Thoracic aorta (tissue), 2 donors: ENCODE results near the gene ADAMTS16. TPM values are rescaled to one million over a fixed set of nuclear protein-coding genes. Genes with fewer than 3 reads are reported as not detected.
A peak's percentile ranks its signal among the peaks of the same experiment; 100 is the strongest.

Experiments
- ATAC-seq: fragments of 150-250 bp; one replicate; pipeline ENCODE4 v1.8.0; 2017; ENCODE audit warnings: low read depth; ENCODE audit not compliant: insufficient number of reproducible peaks, low FRiP score
- DNase-seq: peaks from one replicate; pipeline ENCODE4 v3.0.0-alpha.2; 2020; ENCODE audit warnings: low spot score
- H3K27ac ChIP-seq, 2 donors: fragments of 200-600 bp; sonication (generic); 1 replicate in 1 of 2; 2 replicates in 1 of 2; pipeline ENCODE4 v1.5.1; 2016; ENCODE audit warnings: mild to moderate bottlenecking in 2 of 2, moderate library complexity in 2 of 2
- H3K27me3 ChIP-seq: fragments of 200-600 bp; sonication (generic); replicated peaks from 2 replicates; pipeline ENCODE4 v1.6.0; 2016; ENCODE audit warnings: mild to moderate bottlenecking; ENCODE audit not compliant: insufficient read depth
- H3K36me3 ChIP-seq: fragments of 200-600 bp; sonication (generic); one replicate; pipeline ENCODE4 v1.5.1; 2016
- H3K4me1 ChIP-seq, 2 donors: fragments of 200-600 bp; sonication (generic); 1 replicate in 1 of 2; 2 replicates in 1 of 2; pipeline versions ENCODE4 v1.5.1 to v1.6.0; 2016; ENCODE audit warnings: low read depth in 2 of 2, mild to moderate bottlenecking in 1 of 2; ENCODE audit not compliant: control insufficient read depth in 1 of 2
- H3K4me3 ChIP-seq: fragments of 200-600 bp; sonication (generic); 2 replicates; pipeline ENCODE4 v1.5.1; 2016; ENCODE audit warnings: mild to moderate bottlenecking
- H3K9me3 ChIP-seq: fragments of 200-600 bp; sonication (generic); 2 replicates; pipeline ENCODE4 v1.5.1; 2016
- CTCF ChIP-seq: fragments of 200-600 bp; sonication (generic); IDR thresholded peaks from one replicate; pipeline ENCODE4 v1.5.1; 2019; ENCODE audit warnings: antibody characterized with exemption
- total RNA-seq, 2 donors: library from RNA; depleted of rRNA; stranded (reverse); fragments of >200 nt; gene quantifications; one replicate each; pipeline versions ENCODE4 v1.1.0 to v1.2.3, GENCODE V29; 2016

The ADAMTS16 gene
- total RNA-seq, result not detected

- peaks cover 11 to 22% of the 10 kb centered on the region in 2 donors for H3K4me1 ChIP-seq
- peaks cover 12% of the 10 kb centered on the region for H3K27me3 ChIP-seq
- no peak for DNase-seq
- TF ChIP-seq CTCF, result no peak
- no peak within 1 kb of the TSS for H3K27ac ChIP-seq
- H3K9me3 ChIP-seq, result no peaks in the 10 kb centered on the region
- no peaks in the 10 kb centered on the region for H3K36me3 ChIP-seq
- peak within 1 kb of the TSS; percentile 36 for H3K4me3 ChIP-seq
- no peak for ATAC-seq
These were observed at the start of gene ADAMTS16 for GRCh38 chr5:5139777-5140478. Gene ADAMTS16, plus strand, starts transcription at chr5:5140330. Its CDS starts 138 bp downstream, at chr5:5140468.

GRCh38 chr5:5092149-5092548, 48.0 kb upstream of the ADAMTS16 start:
- ATAC-seq (no peak), DNase-seq (no peak)
- Histone ChIP-seq H3K36me3 (no peaks in the 10 kb centered on the region), H3K27me3 (no peaks in the 10 kb centered on the region), H3K9me3 (no peaks in the 10 kb centered on the region), H3K4me1 (no peaks in the 10 kb centered on the region), H3K27ac (no peak overlapping the region), H3K4me3 (no peak overlapping the region)
- TF ChIP-seq CTCF, result no peak

GRCh38 chr5:5100635-5101034, 39.5 kb upstream of the ADAMTS16 start:
- DNase-seq (no peak), ATAC-seq (no peak)
- H3K4me1 ChIP-seq, result no peaks in the 10 kb centered on the region
- H3K36me3 ChIP-seq, result no peaks in the 10 kb centered on the region
- no peak overlapping the region for H3K4me3 ChIP-seq
- no peak for TF ChIP-seq CTCF
- no peak overlapping the region for H3K27ac ChIP-seq
- no peaks in the 10 kb centered on the region for H3K9me3 ChIP-seq
- H3K27me3 ChIP-seq, result no peaks in the 10 kb centered on the region

GRCh38 chr5:5101676-5102075, 38.5 kb upstream of the ADAMTS16 start:
- ATAC-seq (no peak), DNase-seq (no peak)
- H3K4me1 ChIP-seq, result no peaks in the 10 kb centered on the region
- H3K9me3 ChIP-seq, result no peaks in the 10 kb centered on the region
- no peak for TF ChIP-seq CTCF
- no peak overlapping the region for H3K4me3 ChIP-seq
- no peaks in the 10 kb centered on the region for H3K36me3 ChIP-seq
- no peak overlapping the region for H3K27ac ChIP-seq
- no peaks in the 10 kb centered on the region for H3K27me3 ChIP-seq

GRCh38 chr5:5103245-5103644, 36.9 kb upstream of the ADAMTS16 start:
- Histone ChIP-seq H3K27ac (no peak overlapping the region), H3K36me3 (no peaks in the 10 kb centered on the region), H3K4me1 (no peaks in the 10 kb centered on the region), H3K27me3 (no peaks in the 10 kb centered on the region), H3K4me3 (no peak overlapping the region), H3K9me3 (no peaks in the 10 kb centered on the region)
- DNase-seq (no peak), ATAC-seq (no peak)
- TF ChIP-seq CTCF, result no peak
